ENCODE measurements around the gene TOR1AIP2.
"Not testable (repeated sequence)": the region's sequence is repeated elsewhere in the genome, so short reads cannot be mapped to it uniquely, and the experiment has no call there.

Gene TOR1AIP2

GRCh38 chr1:179807291-179807690, 70.3 kb downstream of the TOR1AIP2 start:
- DNase-seq (ENCODE audit: low read depth) = no peak

- DNase-seq (ENCODE audit: low read depth) = no peak
These were observed 71.3 kb downstream of the TOR1AIP2 start for GRCh38 chr1:179806333-179806732.

- DNase-seq (ENCODE audit: low read depth) = no peak
These were observed 72.1 kb downstream of the TOR1AIP2 start for GRCh38 chr1:179805291-179806195.

DNA sequence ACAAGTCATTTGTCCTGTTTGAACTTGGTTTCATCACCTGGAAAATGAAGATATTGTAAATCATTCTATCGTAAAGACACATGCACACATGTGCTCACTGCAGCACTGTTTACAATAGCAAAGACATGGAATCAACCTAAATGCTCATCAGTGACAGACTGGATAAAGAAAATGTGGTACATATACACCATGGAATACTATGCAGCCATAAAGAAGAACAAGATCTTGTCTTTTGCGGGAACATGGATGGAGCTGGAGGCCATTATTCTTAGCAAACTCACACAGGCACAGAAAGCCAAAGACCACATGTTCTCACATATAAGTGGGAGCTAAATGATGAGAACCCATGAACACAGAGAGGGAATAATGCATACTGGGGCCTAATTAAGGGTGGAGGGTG, 73.2 kb downstream of the TOR1AIP2 start:
- DNase-seq (ENCODE audit: low read depth) = not testable (repeated sequence)

- DNase-seq (ENCODE audit: low read depth) = no peak
These were observed 73.7 kb downstream of the TOR1AIP2 start for GRCh38 chr1:179803918-179804317.

DNA sequence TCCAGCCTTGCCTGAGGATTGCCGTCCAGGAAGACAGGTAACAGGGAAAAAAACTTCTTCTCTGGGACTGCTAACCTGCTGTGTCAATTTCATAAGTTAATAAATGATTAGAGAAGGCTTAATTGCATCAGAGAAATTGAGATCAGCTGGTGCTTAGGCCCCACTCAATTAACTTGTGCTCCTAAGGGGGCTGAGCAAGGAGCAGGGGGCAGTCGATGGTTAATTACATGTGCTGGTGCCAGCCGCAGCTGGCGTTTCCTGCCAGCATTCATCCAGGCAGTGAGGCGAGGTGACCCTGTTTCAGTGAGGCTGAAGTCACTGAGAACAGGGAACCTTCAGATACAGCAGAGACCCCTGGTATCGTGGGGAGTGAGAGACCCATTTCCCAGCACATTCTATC, 74.5 kb downstream of the TOR1AIP2 start:
- DNase-seq (ENCODE audit: low read depth) = no peak

DNA sequence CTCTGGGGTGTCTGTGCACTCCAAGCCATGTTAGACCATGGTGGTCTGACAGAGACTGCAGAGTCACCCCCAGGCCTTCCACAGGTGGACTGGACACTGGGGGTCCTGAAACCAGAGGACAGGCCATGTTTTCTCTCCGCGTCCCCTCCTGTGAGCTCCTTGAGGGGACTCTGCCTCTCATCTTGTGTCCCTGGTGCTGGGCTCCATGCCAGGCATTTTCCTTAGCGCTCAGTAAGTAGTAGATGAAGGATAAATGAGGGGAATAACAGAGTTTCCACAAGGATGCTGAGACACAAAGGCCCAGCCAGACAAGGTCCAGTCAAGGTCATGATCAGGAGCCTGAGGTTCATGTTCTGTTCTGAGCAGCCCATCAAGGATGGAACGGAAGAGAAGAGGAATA, 77.1 kb downstream of the TOR1AIP2 start:
- DNase-seq (ENCODE audit: low read depth) = no peak

DNA sequence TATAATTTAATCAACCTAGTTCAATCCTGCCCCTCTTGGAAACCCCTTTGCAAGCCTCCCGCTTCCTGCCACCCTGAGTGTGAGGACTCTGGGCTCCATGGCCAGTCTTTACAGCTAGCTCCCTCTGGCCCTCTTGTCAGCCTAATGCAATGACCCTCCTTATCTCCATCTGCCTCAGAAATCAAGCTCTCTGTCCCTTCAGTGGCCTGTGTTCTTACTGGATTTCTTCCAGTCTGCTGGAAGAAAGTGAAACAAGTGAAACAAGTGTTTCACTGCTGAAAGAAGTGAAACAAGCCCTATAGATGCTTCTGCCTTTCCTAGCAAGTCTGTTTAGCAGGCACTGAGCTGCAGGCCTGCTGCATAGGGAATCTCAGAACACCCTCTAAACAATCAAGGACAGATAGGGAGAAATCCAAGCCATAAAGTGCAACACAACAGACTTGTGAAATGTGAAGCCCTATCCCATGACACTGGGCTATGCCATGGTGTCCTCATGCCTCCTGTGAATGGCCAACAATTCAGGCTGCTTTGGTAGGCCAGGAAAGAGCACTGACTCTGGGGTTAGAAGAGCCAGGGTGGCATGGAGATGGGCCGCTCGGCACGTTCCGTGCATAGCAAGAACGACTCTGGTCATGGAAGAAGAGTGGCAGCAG, 78.6 kb downstream of the TOR1AIP2 start:
- no peak for DNase-seq (ENCODE audit: low read depth)

- DNase-seq (ENCODE audit: low read depth) = no peak
These were observed 79.3 kb downstream of the TOR1AIP2 start for GRCh38 chr1:179798213-179798863.

DNA sequence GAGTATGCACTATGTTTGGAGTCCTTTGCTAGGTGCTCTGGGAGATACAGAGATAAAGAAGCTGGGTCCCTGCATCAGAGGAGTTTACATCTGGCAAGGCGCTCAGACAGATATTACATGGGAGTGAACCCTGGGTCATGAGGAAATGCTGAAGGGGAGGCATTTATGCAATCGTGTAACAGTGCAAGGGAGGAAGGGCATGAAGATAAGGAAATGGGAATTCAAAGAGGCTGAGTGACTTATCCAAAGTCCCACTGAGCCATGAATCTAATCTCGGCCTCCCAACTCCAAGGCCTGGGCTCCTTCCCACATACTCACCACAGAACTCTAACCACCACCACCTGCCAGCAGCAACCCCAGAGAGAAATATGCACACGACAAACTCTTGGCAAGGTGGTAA, 82.9 kb downstream of the TOR1AIP2 start:
- DNase-seq (ENCODE audit: low read depth) = no peak

DNA sequence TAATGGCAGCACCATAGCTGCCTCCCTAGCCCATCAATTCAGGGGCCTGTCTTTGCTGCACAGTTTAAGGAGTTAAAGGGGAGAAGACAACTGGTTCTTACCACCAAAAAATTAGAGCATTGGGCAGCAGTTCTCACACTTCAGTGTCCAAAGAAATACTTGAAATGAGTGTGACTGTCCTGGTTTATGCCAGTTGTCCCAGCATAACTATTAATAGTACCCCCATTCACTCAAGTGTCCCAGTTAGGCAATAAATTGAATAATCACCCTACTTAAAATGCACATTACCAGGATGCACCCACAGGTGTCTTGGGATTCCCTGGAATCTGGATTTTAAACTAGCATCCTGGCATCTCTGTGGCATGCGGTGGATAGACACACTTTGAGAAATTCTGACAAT, 83.5 kb downstream of the TOR1AIP2 start:
- no peak for DNase-seq (ENCODE audit: low read depth)

DNA sequence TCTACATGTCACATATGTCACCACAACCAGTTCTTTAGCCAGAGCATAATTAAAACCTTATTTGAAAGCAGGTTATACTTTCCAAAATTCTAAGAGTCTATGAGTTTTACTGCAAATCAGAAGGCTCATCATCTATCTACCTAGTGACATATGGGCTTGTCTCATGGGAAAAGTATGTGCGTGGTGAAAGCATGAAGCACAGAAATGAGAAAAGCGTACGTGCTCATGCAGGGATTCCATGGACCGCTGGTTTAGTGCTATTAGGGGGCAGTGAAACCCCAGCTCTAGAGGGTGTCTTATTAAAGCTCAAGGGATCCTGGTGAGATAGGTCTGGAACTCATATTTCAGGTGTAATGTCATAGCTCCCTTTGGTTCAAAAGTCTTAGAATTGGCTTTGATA, 84.3 kb downstream of the TOR1AIP2 start:
- no peak for DNase-seq (ENCODE audit: low read depth)

All from fibroblast of the conjunctiva (primary cell).